GM21367 (cell line): ENCODE results near the gene CEP112.
"Not testable (repeated sequence)": the region's sequence is repeated elsewhere in the genome, so short reads cannot be mapped to it uniquely, and the experiment has no call there.

Source experiments
- ATAC-seq: cut with Tn5 transposase; IDR thresholded peaks from one replicate; pipeline ENCODE4 v1.9.1; 2021; ENCODE audit not compliant: unreplicated experiment

The CEP112 gene

DNA sequence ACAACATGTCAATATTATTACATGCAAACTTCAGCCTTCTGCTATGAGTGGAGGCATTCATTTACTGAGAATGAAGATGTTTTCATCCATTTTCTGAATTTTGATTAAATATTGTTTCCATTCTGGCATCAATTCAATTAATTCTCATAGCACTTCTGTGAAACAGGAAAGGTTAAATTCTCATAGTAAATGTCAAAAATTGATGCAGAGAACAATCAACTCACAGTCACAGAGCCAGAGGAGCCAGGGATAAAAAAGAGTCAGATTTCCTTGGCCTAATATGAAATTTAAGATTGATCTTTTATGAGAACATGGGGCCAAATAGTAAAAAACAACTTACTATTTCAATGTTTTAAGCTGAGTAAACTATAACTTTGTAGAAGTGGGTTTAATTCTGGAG, 446.7 kb downstream of the CEP112 start:
- no peak for ATAC-seq

- ATAC-seq: no peak
These were observed 448.7 kb downstream of the CEP112 start for GRCh38 chr17:65743308-65743655.

GRCh38 chr17:65742403-65743307, 449.3 kb downstream of the CEP112 start:
- no peak for ATAC-seq

DNA sequence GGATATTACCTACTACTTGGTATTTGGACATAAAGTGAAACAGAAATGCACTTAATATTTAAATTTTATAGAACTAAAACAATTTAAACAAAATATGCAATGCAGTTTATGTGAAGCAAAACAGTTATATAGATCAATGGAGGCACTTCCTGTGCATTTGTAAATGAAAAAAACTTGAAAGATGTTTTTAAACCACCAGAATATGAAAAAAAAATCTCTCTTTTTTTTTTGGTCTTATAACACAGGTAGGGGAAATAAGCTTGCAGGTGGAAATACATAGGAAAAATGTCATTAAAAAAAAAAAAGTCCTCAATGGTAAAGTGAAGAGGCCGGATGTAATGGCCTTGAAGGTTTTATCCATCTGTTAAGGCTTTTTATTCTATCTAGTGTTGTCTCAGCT, 450.2 kb downstream of the CEP112 start:
- no peak for ATAC-seq

DNA sequence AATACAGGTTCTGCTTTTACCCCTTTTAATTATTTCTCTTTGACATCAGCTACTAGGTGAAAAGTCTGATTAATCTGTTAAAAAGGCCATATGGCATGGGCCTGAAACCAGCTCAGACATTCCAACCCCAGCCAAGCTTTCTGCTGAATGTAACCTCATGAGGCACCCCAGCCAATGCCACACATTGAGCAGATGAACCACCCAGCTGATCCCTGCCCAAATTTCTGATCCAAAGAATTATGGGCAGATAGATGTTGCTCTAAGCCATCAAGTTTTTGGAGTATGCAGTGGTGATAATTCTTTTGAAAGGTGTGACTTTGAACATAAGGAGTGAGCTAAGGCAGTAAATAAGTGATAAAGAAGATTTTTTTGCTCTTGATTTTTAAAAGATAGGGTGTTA, 452.9 kb downstream of the CEP112 start:
- ATAC-seq: no peak

GRCh38 chr17:65737451-65737850, 454.5 kb downstream of the CEP112 start:
- no peak for ATAC-seq

GRCh38 chr17:65733314-65733713, 458.6 kb downstream of the CEP112 start:
- ATAC-seq: no peak

GRCh38 chr17:65732667-65733066, 459.3 kb downstream of the CEP112 start:
- ATAC-seq: not testable (repeated sequence)

DNA sequence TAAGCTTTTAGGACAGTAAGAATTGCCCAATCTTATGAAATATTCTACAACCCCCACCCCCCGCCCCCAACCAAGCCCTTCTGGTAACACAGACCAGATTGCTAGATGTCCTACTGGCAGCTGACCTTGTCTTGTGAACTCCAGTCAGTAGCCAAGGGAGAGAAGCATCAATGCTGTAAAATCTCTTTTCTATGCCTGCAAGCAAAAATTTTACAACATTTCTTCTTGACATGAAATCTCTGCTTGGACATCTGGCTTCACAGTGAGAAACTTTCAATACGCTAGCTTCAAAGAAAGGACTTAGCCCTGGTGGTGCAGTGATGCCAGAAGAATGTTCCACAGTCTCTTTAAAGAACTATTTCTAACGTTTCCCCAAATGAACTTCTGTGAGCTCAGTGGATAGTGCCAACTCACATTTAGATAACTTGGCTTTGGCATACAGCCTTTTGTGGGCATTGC, 461.2 kb downstream of the CEP112 start:
- no peak for ATAC-seq

GRCh38 chr17:65729207-65729606, 462.7 kb downstream of the CEP112 start:
- no peak for ATAC-seq

GRCh38 chr17:65727832-65728231, 464.1 kb downstream of the CEP112 start:
- no peak for ATAC-seq

- no peak for ATAC-seq
These were observed 464.7 kb downstream of the CEP112 start for GRCh38 chr17:65727246-65727645.

- no peak for ATAC-seq
These were observed 468.3 kb downstream of the CEP112 start for GRCh38 chr17:65723431-65724151.

DNA sequence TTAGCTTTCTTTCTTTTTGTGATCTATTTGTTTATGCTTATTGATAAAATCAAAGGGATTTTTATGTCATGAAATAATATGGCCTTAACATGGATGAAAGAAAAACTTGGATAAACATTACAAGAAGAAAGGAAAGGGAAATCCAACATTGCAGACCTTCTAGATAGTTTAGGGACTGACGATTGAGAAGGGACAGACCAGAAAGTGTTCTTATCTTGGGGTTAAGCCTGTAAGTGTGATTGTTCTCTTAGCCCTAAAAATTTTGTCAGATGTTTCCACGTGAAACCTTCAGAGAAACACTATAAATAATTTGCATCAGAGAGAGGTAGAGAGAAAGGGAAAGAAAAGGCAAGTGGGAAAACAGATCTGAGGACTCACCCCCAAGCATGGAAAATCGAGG, 473.3 kb downstream of the CEP112 start:
- no peak for ATAC-seq

DNA sequence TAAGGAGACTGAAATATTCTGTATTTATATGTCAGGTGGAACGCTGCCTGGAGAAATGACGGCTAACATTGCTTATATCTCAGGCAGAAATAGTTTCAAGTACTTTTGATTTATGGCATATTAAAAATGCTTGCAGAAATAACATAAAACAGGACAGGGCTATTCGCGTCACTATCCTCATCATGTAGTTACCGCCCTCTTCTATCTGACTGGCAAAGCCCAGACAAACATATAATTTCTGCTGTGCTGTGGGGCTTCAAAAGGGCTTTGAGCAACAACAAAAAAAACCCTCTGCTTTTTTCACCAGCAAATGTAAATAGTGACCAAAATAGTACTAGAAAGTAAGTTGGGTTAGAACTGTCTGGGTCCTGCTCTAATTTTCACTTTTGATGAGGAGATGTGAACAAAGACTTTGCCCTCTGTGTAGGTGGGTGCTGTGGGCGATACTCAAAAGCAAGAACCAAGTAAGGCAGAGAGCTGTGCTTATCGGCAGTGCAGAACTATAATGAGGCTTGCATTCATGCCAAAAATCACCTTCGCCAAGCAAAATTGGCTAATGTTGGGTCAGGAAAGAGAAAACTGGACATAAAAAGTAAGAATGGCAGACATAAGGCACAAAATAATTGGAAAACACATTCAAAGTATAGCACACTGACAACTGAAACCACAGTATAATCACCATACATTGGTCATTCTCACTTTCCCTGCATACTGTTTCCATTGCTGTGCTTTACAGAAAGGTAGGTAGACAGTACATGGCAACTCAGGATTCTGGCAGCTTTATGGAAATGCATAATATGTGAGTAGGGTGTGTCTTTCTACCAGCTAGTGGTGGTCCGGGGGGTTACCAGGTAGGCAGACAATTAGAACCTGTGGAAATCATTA, 479.3 kb downstream of the CEP112 start:
- no peak for ATAC-seq

DNA sequence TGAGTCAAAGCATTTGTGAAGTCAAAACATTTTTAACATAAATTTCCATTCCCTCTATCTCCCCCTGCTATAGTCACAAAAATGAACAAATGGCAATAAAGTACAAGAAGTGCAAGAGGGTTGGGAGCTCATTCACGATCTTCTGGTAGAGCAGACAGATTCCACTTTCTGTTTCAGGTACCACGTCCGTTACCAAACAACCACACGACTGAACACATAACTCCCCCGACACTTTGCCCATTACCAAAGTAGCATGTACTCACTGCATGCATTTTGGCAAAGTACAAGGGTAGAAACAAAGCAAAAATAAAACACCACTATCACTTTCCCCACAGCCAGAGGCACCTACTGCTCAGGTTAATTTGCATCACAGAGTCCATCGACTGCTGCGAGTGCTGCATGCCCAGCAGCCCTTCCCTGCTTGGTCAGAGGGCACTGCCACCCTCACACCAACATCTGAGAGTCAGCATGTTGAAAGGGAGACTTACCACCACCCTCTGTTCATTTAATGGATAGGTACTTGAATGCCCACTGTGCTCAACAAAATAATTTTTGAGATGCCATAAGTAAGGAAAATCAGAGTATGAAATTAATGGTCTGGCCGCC, 480.2 kb downstream of the CEP112 start:
- no peak for ATAC-seq

DNA sequence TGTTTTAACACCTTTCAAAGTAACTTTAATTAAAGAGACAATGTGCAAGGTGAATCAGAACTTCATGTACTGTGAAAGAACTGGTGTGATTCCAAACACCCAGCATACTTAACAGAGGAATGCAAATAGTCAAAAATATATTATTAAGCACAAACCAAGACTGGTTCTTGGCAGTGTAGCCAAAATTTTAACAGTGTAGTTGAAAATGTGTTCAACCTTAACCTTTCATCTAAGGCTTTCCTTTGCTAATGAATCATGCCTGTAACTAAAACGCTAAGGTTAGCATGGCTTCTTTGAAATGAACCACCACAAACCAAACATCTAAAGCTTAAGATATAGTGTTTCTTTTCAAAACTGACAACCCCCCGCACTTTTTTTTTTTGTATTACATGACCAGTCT, 484.2 kb downstream of the CEP112 start:
- no peak for ATAC-seq

GRCh38 chr17:65704731-65705130, 487.2 kb downstream of the CEP112 start:
- no peak for ATAC-seq

DNA sequence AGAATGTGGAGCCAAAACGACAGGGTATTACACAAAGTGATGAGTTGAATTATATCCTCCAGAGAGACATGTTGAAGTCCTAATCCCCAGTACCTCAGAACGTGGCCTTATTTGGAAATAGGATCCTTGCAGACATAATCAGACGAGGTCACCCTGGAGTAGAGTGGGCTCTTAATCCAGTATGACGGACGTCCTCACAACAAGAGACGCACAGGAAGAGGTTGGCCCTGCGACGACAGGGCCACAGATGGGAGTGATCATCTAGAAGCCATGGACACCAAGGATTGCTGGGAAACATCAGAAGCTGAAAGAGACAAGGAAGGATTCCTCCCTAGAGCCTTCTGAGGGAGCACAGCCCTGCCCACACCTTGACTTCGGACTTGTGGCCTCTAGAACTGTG, 488.0 kb downstream of the CEP112 start:
- ATAC-seq: no peak

GRCh38 chr17:65699459-65699858, 492.5 kb downstream of the CEP112 start:
- ATAC-seq: no peak
